Chondrocyte (in vitro differentiated cells): Measurements from ENCODE around the gene GRIA4. TPM values are rescaled to one million over a fixed set of nuclear protein-coding genes. Genes with fewer than 3 reads are reported as not detected.

ENCODE experiments used
- DNase-seq: peaks from one replicate; pipeline ENCODE4 v3.0.0; 2021; ENCODE audit warnings: mixed read lengths, low spot score
- H3K27ac Mint-ChIP-seq: one replicate; pipeline ENCODE4 v1.8.0; 2021; ENCODE audit warnings: mild to moderate bottlenecking, moderate library complexity, mixed read lengths; ENCODE audit not compliant: unreplicated experiment
- H3K27me3 Mint-ChIP-seq: 2 replicates; pipeline ENCODE4 v1.8.0; 2021; ENCODE audit warnings: low read depth, mixed read lengths
- H3K36me3 Mint-ChIP-seq: 2 replicates; pipeline ENCODE4 v1.8.0; 2021; ENCODE audit warnings: low read depth, mixed read lengths
- H3K4me1 Mint-ChIP-seq: 2 replicates; pipeline ENCODE4 v1.8.0; 2021; ENCODE audit warnings: low read depth, mild to moderate bottlenecking, mixed read lengths
- H3K4me3 Mint-ChIP-seq: one replicate; pipeline ENCODE4 v1.8.0; 2021; ENCODE audit warnings: mild to moderate bottlenecking, moderate library complexity, mixed read lengths; ENCODE audit not compliant: unreplicated experiment
- H3K9me3 Mint-ChIP-seq: 2 replicates; pipeline ENCODE4 v1.8.0; 2021; ENCODE audit warnings: low read depth, mixed read lengths
- total RNA-seq: library from RNA; stranded (reverse); gene quantifications from 3 replicates; pipeline ENCODE4 v1.2.1, GENCODE V29; 2021
- TF ChIP-seq, protein P1 (sequence below): fragments of 200-600 bp; sonication (generic); IDR thresholded peaks from 2 replicates; pipeline ENCODE4 v1.5.0; 2021; ENCODE audit warnings: antibody characterized with exemption, mild to moderate bottlenecking, moderate library complexity

The GRIA4 gene
- total RNA-seq, 1 donor from 2014 or later = not detected

DNA sequence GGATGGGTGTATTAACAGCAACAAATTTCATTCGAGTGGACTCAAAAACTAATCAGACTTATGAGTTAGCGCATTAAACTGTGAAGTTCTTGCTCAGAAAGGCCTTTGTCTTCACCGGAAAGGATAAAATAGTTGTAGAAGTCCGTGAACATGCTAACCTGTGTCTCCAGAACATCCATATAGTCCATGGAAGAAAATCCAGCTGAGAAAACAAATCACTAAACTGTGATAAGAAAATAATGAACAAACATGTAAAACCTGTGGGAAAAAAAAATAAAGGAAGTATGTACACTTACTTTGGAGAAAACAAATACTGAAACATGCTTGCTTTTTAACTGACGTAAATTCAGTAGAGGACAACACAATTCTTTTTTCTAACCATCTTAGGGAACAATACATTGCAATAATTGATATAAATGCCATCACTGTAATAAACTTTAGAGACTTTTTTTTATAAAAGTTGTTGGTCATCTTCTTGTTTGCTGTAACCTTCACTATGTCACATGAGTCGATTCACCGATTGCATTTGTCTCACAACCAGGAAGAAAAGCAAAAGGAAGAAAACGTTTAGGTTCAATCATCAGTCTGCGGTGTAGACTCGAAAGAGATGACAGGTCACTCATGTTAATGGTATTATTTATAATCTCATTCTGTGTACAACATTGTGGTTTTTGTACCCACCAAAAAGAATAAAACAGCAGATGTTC is 370.3 kb downstream of the GRIA4 start:
- Mint-ChIP-seq H3K36me3 (no peaks in the 10 kb centered on the region), H3K4me3 (no peak overlapping the region), H3K9me3 (no peaks in the 10 kb centered on the region), H3K27ac (no peak overlapping the region), H3K27me3 (peaks cover 2% of the 10 kb centered on the region), H3K4me1 (no peaks in the 10 kb centered on the region)
- TF ChIP-seq, protein P1, sequence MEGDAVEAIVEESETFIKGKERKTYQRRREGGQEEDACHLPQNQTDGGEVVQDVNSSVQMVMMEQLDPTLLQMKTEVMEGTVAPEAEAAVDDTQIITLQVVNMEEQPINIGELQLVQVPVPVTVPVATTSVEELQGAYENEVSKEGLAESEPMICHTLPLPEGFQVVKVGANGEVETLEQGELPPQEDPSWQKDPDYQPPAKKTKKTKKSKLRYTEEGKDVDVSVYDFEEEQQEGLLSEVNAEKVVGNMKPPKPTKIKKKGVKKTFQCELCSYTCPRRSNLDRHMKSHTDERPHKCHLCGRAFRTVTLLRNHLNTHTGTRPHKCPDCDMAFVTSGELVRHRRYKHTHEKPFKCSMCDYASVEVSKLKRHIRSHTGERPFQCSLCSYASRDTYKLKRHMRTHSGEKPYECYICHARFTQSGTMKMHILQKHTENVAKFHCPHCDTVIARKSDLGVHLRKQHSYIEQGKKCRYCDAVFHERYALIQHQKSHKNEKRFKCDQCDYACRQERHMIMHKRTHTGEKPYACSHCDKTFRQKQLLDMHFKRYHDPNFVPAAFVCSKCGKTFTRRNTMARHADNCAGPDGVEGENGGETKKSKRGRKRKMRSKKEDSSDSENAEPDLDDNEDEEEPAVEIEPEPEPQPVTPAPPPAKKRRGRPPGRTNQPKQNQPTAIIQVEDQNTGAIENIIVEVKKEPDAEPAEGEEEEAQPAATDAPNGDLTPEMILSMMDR = no peak
- no peak for DNase-seq

DNA sequence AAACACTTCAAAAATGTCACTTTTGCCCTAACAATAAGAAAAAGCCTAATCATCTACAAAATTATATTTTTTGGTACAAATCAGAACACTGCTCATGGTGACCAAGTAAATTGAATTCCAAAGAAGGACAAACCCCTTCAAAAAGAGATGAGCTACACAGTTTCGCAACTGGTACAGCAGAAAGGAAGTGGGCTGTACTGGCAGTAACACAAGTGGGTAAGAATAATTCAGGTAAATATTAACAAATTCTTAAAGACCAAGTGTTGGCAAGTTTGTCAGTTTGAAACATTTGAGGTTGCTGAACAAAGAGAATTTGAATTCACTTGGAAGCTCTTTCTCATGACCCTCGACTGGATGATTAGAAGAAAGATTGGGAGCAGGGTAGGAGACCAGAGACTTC is 376.7 kb downstream of the GRIA4 start:
- no peaks in the 10 kb centered on the region for H3K36me3 Mint-ChIP-seq
- H3K27ac Mint-ChIP-seq = no peak overlapping the region
- H3K27me3 Mint-ChIP-seq = no peaks in the 10 kb centered on the region
- no peak for DNase-seq
- TF ChIP-seq, protein P1 = no peak
- no peak overlapping the region for H3K4me3 Mint-ChIP-seq
- no peaks in the 10 kb centered on the region for H3K4me1 Mint-ChIP-seq
- no peaks in the 10 kb centered on the region for H3K9me3 Mint-ChIP-seq

DNA sequence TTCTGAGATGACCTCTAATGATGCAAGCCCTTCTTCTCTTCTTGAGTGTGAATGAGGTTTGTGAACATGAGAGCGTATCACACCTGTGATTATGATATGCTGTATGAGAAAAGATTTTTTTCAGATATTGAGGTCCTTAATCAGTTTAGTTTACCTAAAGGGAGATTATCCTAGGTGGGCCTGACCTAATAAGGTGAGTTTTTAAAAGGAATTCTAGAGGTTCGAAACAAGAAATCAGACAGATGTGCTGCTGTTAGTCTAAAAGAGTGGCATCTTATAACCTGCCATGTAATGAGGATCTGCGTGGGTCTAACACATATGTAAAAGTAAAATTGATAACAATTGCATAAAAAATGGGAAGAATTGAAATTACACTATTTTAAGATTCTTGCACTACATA is 378.3 kb downstream of the GRIA4 start:
- TF ChIP-seq, protein P1 = no peak
- H3K9me3 Mint-ChIP-seq = peaks cover 3% of the 10 kb centered on the region
- H3K4me3 Mint-ChIP-seq = no peak overlapping the region
- H3K4me1 Mint-ChIP-seq = no peaks in the 10 kb centered on the region
- DNase-seq = no peak
- H3K36me3 Mint-ChIP-seq = no peaks in the 10 kb centered on the region
- no peaks in the 10 kb centered on the region for H3K27me3 Mint-ChIP-seq
- no peak overlapping the region for H3K27ac Mint-ChIP-seq

DNA sequence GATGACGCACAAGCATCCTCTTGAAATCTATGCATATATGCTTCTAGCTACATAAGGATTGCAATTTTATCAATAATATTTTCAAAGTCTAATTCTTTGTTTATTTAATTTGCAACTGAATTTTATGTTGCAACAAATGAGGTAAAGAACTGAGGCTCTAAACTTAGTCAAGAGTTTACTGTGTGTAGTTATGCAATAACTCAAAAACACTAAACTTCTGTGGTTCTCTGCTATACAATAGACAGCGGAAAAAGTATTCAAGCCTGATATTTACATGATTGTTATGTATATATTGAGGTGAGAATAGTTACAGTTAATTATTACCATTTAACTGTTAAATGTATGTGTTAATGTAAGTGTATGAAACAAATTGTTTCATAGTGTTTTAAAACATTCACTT is 379.3 kb downstream of the GRIA4 start:
- no peak overlapping the region for H3K27ac Mint-ChIP-seq
- DNase-seq = no peak
- no peak overlapping the region for H3K4me3 Mint-ChIP-seq
- no peaks in the 10 kb centered on the region for H3K4me1 Mint-ChIP-seq
- no peaks in the 10 kb centered on the region for H3K27me3 Mint-ChIP-seq
- H3K36me3 Mint-ChIP-seq = peaks cover 3% of the 10 kb centered on the region
- H3K9me3 Mint-ChIP-seq = peaks cover 10% of the 10 kb centered on the region
- TF ChIP-seq, protein P1 = no peak

DNA sequence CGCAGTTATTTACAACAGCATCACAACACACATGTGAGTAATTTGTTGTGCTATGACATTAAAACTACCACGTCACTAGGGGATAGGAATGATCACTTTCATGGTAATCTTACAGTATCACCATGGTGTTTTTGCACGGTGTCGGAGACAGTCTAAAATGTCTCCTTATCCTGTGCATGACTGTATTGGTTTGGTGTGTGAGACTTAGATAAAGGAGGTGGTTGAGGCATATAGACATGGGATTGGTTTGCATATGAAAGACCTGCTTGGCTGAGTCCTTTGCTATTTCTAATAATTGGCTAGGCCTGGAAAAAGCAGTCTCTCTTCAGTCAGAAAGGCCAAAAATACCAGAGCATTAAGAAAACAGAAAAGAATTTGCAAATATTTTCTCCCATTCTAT is 382.0 kb downstream of the GRIA4 start:
- TF ChIP-seq, protein P1 = no peak
- Mint-ChIP-seq H3K36me3 (peaks cover 5% of the 10 kb centered on the region), H3K4me1 (no peaks in the 10 kb centered on the region), H3K27ac (no peak overlapping the region), H3K4me3 (no peak overlapping the region), H3K27me3 (no peaks in the 10 kb centered on the region), H3K9me3 (peaks cover 14% of the 10 kb centered on the region)
- DNase-seq = no peak
